GM06990 (cell line): ENCODE data around the gene SUSD4.

Experiments used
- DNase-seq: peaks from one replicate; pipeline ENCODE4 v3.0.0-alpha.2; 2011; ENCODE audit not compliant: insufficient read length; ENCODE audit errors: extremely low read depth
- H3K27me3 ChIP-seq: replicated peaks from 2 replicates; pipeline ENCODE4 v1.6.0; 2011; ENCODE audit warnings: low read length; ENCODE audit not compliant: control insufficient read depth, insufficient read depth
- H3K36me3 ChIP-seq: 2 replicates; pipeline ENCODE4 v1.5.1; 2011; ENCODE audit warnings: low read length; ENCODE audit not compliant: control insufficient read depth, insufficient read depth
- H3K4me3 ChIP-seq: replicated peaks from 2 replicates; pipeline ENCODE4 v1.5.1; 2011; ENCODE audit warnings: low read depth, mild to moderate bottlenecking, control low read depth, low read length
- TF ChIP-seq, protein P1 (sequence below): IDR thresholded peaks from 2 replicates; pipeline ENCODE4 v1.5.1; 2011; ENCODE audit warnings: low read length, control low read depth, mild to moderate bottlenecking, inconsistent platforms; ENCODE audit not compliant: insufficient read depth, poor library complexity, severe bottlenecking

Gene SUSD4

DNA sequence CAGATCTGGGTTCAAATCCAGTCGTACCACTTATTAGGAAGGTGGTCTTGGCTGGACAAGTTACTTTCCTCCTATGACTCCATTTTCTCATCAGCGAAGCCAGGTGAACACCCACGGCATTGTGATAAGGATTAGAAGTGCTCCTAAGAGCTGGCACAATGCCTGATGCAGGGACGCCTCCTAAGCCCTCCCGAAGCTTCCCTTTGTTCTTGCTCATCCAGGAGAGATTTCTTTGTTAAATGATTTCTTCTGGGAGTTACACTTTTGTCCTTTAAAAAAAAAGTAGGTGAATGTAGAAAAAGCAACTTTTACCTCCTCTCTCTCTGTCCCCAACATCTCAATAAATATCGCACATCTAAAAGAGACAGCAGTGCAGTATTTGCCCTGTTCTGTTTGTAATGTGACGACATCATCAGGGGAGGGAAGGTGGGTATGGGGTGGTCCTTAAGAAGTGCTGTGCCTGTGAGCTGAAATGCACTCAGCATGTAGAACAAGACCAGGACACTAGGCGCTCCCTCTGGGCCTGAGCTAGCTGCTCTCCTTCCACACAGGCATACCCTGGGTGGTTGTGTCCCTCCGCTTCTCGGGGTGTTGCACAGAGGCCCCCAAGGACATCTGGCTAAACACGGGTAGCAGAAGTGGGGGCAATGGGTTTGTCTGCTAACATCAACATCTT lies 43.9 kb downstream of the SUSD4 start:
- Histone ChIP-seq H3K27me3 (no peaks in the 10 kb centered on the region), H3K36me3 (no peaks in the 10 kb centered on the region), H3K4me3 (no peak overlapping the region)
- DNase-seq = no peak
- TF ChIP-seq, protein P1, sequence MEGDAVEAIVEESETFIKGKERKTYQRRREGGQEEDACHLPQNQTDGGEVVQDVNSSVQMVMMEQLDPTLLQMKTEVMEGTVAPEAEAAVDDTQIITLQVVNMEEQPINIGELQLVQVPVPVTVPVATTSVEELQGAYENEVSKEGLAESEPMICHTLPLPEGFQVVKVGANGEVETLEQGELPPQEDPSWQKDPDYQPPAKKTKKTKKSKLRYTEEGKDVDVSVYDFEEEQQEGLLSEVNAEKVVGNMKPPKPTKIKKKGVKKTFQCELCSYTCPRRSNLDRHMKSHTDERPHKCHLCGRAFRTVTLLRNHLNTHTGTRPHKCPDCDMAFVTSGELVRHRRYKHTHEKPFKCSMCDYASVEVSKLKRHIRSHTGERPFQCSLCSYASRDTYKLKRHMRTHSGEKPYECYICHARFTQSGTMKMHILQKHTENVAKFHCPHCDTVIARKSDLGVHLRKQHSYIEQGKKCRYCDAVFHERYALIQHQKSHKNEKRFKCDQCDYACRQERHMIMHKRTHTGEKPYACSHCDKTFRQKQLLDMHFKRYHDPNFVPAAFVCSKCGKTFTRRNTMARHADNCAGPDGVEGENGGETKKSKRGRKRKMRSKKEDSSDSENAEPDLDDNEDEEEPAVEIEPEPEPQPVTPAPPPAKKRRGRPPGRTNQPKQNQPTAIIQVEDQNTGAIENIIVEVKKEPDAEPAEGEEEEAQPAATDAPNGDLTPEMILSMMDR = no peak

DNA sequence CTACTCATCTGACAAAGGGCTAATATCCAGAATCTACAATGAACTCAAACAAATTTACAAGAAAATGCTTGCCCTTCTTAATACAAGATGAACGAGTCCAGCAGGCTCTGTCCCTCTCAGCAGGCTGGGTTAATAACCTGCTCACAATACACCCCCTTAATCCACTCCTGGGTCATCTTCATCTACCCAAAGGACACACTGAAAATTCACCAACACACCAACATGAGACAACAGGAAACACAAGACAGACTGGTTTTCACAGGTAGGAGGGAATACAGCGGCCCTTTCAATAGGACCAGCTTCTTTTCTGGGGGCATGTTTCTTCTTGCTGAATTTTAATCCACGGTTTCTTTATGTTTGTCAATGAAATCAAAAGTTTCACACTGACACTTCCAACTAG lies 44.6 kb downstream of the SUSD4 start:
- Histone ChIP-seq H3K36me3 (no peaks in the 10 kb centered on the region), H3K4me3 (no peak overlapping the region), H3K27me3 (no peaks in the 10 kb centered on the region)
- DNase-seq = no peak
- TF ChIP-seq, protein P1 = no peak

- DNase-seq = no peak
- Histone ChIP-seq H3K36me3 (no peaks in the 10 kb centered on the region), H3K27me3 (no peaks in the 10 kb centered on the region), H3K4me3 (no peak overlapping the region)
- TF ChIP-seq, protein P1 = no peak
Observed at GRCh38 chr1:223316082-223316481, 47.9 kb downstream of the SUSD4 start.

- no peak for DNase-seq
- H3K27me3 ChIP-seq = no peaks in the 10 kb centered on the region
- TF ChIP-seq, protein P1 = no peak
- no peak overlapping the region for H3K4me3 ChIP-seq
- no peaks in the 10 kb centered on the region for H3K36me3 ChIP-seq
Observed at GRCh38 chr1:223315665-223316064, 48.3 kb downstream of the SUSD4 start.

GRCh38 chr1:223313415-223313754 lies 50.6 kb downstream of the SUSD4 start:
- Histone ChIP-seq H3K4me3 (no peak overlapping the region), H3K36me3 (no peaks in the 10 kb centered on the region), H3K27me3 (no peaks in the 10 kb centered on the region)
- TF ChIP-seq, protein P1 = no peak
- no peak for DNase-seq
